ENCODE data around the gene CRIM1.

- TF ChIP-seq CTCF (IDR thresholded peaks at IDR 0.05) (no peak), POLR2A (IDR thresholded peaks at IDR 0.05) (no peak)
Observed at GRCh38 chr2:36441065-36441625, 85.6 kb downstream of the CRIM1 start.

Data from upper lobe of left lung (tissue), 4 donors.